Mesenteric fat pad (tissue), 1 donor: ENCODE results near the gene CFAP61. TPM values are rescaled to one million over a fixed set of nuclear protein-coding genes. Genes with fewer than 3 reads are reported as not detected.
"Not testable (repeated sequence)": the region's sequence is repeated elsewhere in the genome, so short reads cannot be mapped to it uniquely, and the experiment has no call there.

Source experiments
- DNase-seq: peaks from one replicate; pipeline ENCODE4 v3.0.0-alpha.2; 2020; ENCODE audit warnings: low spot score
- total RNA-seq: library from RNA; stranded (reverse); fragmentation: NEBNext Ultra II Directional; extraction: Animal tissue kit (Norgen Biotek cat#: 25700); gene quantifications from one replicate; pipeline ENCODE4 v1.2.1, GENCODE V29; 2021
- donor health status: DM: yes; HTN: yes; CAD: no.

Gene CFAP61
- total RNA-seq, 1 donor from 2014 or later: 0.61 TPM

GRCh38 chr20:20228351-20228750 is 176.0 kb downstream of the CFAP61 start:
- no peak for DNase-seq

GRCh38 chr20:20229595-20229994 is 177.3 kb downstream of the CFAP61 start:
- no peak for DNase-seq

DNA sequence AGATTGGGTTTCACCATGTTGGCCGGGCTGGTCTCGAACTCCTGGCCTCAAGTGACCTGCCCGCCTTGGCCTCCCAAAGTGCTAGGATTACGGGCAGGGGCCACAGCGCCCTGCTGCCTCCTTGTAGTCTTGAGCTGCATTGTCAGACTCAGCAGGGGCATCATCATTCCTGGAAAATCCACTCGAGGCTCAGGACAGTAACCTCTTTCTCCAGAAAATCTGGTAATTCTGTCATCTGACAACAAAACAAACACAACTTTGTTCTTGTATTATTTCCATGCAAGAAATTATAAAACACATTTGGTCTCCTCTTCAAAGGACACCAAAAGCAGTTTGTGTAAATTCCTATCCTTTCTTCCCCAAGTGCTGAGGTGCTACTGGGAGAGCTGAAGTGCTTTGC is 178.4 kb downstream of the CFAP61 start:
- DNase-seq: no peak

DNA sequence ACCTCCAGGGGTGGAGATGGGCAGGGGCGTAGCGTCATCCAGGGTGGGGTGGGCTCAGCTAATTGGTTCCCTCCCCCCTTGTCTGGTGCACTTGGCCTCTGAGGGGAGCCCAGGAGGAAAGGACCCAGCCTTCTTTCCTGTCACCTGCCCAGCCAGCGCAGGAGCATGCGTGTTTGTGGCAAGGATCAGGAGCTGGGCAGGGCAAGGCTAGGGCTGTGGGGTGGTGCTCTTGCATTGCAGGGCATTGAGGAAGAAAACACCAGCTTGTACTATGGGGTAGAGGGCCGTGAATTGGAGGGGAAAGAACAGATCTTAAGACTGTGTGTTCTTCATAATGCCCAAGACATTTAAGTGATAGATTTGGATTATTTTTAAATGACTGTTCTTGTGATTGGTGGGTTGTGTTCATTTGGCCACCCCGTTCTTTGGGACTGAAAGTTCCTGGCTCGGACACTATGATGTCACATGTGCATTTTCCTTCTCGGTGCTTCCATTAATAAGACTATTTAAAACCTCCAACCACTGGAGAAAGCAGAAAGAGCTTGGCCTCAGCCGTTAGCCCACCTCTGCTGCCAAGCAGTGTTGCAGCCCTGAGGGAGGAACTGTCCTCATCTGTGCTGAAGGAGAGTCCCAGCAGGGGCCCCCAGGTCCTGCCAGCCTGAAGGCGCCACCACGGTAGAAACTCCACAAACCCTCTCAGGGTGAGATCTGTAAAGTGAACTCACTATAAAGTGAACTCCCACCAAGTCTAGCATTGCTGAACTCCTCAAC is 179.4 kb downstream of the CFAP61 start:
- no peak for DNase-seq

DNA sequence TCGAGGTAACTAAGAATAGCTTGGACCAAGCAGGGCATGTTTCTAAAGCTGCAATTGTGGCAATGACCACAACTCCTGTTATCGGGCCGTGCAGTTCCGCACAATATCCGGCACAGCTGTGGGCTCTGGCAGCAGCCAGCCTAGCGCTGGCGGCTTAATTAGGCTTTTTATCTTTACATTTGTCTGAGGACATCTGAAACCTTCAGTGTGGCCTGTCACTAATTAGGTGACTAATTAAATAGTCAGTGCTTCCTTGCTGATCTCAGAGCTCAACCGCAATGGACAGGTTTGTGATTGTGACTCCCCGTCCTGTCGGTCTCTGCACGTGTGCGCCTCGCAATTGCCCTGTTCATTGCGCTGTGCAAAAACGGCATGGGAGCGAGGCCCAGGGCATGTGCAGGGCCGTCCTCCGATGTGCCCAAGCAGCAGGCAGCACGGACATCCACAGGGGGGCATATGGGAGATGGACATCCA is 180.7 kb downstream of the CFAP61 start:
- no peak for DNase-seq

DNA sequence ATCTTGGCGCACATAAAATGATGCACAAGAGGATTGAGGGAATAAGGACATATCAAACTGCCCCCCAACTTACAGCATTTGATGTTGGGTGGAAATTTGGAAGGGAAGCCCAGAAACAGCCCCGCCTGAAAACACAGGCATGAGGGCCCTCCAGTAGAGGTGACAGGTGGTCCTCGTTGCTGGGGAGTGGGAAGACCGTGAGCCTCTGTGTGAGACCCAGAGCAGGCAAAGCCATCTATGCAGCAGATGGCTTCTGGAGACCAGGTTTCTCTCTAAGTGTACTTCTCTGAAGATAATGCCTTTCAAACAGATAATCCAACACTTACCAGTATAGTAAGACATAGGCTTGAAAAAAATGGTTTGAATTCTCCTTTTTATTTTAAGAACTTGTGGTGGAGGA is 183.3 kb downstream of the CFAP61 start:
- DNase-seq: no peak

DNA sequence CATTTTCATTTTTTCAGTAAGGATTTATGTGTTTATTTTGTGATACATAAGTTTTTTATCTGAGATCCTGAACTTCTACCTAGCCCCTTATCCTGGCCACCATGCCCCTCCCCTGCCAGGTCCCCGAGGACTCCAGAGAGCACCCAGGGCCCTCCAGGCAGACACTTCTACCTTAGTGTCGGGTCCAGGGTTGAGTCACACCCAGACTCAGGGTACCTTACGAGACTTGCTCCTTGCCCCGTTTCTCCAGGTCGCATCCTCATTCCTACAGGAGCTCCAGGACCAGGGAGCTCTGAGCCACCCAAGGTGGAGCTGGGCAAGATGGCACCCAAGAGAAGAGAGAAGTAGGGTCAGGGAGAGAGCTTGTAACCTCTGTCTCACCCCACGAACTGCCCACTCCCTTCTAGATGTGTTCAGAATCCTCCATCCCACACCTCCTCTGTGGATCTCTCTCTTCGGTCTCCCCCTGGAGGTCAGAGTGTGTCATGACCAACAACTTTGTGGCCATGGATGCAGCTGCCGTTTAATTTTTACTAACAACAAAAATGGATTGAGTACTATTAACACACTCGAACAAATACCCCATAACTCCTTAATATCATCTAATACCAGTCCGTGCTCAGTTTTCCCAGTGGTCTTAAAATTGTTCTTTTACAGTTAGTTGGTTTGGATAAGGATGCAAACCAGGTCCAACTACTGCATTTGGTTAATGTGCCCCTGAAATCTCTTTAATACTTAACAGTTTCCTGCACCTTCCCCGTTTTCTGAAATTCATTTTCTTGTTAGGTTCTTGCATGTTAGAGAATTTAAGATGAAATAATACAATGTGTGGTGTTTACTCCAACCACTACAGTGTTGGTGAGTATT is 185.0 kb downstream of the CFAP61 start:
- no peak for DNase-seq

GRCh38 chr20:20241976-20242375 is 189.6 kb downstream of the CFAP61 start:
- DNase-seq: no peak

DNA sequence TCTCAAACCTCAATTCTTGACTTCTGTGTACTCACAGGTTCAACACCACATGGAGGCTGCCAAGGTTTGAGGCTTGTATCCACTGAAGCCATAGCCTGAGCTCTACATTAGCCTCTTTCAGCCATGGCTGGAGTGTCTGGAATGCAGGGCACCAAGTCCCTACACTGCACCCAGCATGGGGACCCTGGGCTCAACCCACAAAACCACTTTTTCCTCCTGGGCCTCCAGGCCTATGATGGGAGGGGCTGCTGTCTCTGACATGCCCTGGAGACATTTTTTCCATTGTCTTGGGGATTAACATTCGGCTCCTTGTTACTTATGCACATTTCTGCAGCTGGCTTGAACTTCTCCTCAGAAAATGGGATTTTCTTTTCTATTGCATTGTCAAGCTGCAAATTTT is 192.1 kb downstream of the CFAP61 start:
- not testable (repeated sequence) for DNase-seq

GRCh38 chr20:20246996-20247633 is 194.8 kb downstream of the CFAP61 start:
- no peak for DNase-seq

DNA sequence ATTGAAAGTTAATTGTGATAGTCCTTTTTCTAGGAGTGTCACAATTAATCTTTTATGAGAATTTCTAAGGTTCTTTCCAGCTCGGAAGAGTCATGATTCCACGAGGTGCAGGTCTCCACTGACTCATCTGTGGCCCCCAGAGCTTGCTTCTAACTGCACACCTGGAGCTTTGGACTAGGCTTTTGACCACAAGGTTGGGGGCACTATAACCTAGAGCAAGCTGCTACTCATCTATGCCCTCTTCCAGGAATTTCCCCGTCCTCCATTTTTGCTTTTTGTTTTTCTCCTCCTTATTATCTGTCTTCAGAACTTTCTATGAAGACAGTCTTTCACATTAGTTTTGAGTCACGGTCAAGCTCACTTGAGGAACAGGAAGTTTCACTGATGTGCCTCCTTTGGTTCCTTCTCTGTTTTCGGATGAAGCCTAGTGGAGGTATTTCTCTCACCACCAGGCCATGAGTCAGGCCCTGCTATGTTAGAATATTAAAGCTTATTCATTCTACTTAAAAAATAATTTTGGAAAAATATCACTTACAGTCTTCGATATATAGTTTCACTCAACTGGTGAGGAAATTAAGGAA is 196.4 kb downstream of the CFAP61 start:
- no peak for DNase-seq

- DNase-seq: no peak
Observed at GRCh38 chr20:20251317-20251716, 199.0 kb downstream of the CFAP61 start.

DNA sequence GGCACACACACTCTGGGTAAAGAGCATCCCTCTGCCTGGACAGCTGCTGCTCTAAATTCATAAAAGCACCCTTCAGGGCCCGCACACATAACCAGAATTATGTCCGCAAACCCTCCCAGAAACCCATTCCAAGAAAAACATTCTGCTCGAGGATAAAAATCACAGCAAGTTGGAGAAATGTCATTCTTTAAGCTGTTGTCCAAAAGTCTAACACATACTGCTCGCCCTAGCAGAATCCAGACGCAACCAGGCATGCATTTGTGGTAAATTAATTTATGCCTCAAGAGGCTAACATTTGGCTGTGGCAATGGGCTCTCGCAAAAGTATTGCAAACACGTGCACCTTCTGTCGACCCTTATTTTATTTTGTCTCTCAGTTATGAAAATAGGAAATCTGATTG is 199.5 kb downstream of the CFAP61 start:
- no peak for DNase-seq

DNA sequence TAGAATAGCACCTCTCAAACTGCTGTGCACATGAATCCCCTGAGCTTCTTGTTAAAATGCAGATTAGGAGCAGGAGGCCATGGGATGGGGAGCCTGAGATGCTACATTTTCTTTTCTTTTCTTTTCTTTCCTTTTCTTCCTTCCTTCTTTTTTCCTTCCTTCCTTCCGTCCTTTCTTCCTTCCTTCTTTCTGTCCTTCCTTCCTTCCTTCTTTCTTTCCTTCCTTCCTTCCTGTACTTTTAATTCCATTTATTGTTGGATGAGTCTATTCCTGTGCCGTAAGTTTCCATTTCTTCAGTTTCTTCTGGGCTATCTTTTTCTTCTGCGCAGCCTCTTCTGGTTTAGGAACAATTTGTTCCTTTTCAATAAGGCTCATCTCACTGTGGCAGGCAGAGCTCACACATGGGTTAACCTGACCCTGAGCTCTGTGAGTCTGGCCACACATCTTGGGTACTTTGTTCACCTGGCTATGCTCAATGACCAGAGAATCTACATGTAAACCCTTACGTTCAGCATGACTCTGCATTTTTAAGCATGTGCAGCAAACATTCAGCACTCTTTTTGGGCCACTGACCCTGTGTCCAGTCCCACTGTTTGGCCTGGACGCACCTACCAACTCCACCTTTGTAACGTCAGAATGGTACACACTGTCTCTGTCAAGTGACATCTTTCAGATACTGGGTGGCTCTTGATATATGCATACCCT is 200.9 kb downstream of the CFAP61 start:
- DNase-seq: no peak

DNA sequence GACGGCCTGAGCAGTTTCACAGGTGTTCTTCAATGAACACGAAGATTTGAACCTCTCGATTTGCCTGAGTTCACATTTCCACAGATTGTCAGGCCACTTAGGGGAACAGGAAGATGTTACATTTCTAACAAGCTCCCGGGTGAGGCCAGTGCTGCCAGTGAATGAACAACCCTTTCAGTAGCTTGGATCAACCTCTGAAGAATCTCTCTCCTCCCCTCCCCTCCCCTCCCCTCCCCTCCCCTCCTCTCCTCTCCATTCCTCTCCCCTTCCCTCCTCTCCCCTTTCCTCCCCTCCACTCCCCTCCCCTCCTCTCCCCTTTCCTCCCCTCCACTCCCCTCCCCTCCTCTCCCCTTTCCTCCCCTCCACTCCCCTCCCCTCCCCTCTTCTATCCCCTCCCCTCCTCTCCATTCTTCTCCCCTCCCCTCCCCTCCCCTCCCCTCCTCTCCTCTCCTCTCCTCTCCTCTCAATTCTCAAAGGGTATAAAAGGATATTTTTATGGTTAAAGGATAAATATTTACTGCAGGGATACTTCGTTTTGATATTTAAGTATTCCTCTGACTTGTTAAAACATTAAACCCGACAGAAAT is 201.5 kb downstream of the CFAP61 start:
- no peak for DNase-seq

- DNase-seq: no peak
Observed at GRCh38 chr20:20255099-20255498, 202.8 kb downstream of the CFAP61 start.

GRCh38 chr20:20259533-20259932 is 207.2 kb downstream of the CFAP61 start:
- no peak for DNase-seq

DNA sequence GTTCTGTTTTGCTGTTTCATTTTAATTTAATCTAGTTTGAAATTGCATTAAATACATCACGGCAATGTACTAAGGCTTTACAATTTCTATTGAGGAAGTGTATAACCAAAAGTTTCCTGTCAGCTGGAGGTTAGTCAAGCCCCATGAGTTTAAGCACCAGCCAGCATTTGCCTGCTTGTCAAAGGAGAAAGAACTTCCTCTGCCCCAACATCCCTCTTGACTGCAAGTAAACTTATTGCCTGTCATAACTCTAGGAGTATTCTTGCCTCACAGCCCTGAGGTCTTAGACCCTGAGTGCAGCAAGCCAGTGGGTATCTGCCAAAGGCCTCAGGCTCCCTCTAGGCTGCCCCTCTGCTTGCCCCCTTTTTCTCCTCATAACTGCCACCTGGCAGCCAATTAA is 208.8 kb downstream of the CFAP61 start:
- no peak for DNase-seq

GRCh38 chr20:20265210-20265609 is 212.9 kb downstream of the CFAP61 start:
- no peak for DNase-seq

DNA sequence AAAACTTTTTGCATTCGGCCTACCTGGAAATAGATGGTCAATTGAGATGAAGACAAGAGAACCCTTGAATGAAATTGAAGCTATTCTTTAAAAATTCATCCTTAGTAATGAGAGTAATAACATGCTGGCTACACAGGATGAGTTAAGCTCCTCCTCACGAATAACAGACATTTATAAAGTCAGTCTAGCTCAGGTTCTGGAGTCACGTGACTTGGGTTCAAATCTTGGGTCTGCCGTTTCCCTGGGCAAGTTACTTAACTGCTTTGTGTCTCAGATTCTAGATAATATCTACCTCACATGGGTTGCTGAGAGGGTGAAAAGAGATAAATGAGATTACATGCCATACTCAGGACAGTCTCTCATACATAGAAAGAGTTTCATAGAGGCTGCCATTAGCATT is 214.2 kb downstream of the CFAP61 start:
- DNase-seq: no peak
